Measurements from ENCODE around the gene PLEK2. TPM values are rescaled to one million over a fixed set of nuclear protein-coding genes. Genes with fewer than 3 reads are reported as not detected.
"Not testable (repeated sequence)": the region's sequence is repeated elsewhere in the genome, so short reads cannot be mapped to it uniquely, and the experiment has no call there.

The PLEK2 gene
- total RNA-seq, 1 experiment from 2014 or later = 46.0 TPM

- Histone ChIP-seq H3K27me3 (ENCODE audit: insufficient read depth, low read depth) (no peaks in the 10 kb centered on the region), H3K4me2 (peak overlapping the region; percentile 83), H3K36me3 (ENCODE audit: low read depth) (no peaks in the 10 kb centered on the region), H3K27ac (no peak overlapping the region), H3K4me3 (peak overlapping the region; percentile 68), H3F3A (ENCODE audit: insufficient read depth, low read depth) (peaks cover 35% of the 10 kb centered on the region), H3K9me3 (ENCODE audit: insufficient read depth, low read depth) (no peaks in the 10 kb centered on the region), H3K9me2 (ENCODE audit: insufficient read depth) (no peaks in the 10 kb centered on the region), H2AFZ (peak overlapping the region; percentile 86), H4K20me1 (ENCODE audit: insufficient read depth) (no peaks in the 10 kb centered on the region), H3K79me2 (ENCODE audit: low read depth) (peaks cover 38% of the 10 kb centered on the region), H3K4me1 (replicated peaks; ENCODE audit: insufficient read depth) (peaks cover 48% of the 10 kb centered on the region)
- POLR2A ChIA-PET (ENCODE audit: unreplicated experiment) = no interaction called here
- no peak for TF ChIP-seq EZH2 (IDR thresholded peaks at IDR 0.05; ENCODE audit: low read depth)
- TF ChIP-seq, protein P1, sequence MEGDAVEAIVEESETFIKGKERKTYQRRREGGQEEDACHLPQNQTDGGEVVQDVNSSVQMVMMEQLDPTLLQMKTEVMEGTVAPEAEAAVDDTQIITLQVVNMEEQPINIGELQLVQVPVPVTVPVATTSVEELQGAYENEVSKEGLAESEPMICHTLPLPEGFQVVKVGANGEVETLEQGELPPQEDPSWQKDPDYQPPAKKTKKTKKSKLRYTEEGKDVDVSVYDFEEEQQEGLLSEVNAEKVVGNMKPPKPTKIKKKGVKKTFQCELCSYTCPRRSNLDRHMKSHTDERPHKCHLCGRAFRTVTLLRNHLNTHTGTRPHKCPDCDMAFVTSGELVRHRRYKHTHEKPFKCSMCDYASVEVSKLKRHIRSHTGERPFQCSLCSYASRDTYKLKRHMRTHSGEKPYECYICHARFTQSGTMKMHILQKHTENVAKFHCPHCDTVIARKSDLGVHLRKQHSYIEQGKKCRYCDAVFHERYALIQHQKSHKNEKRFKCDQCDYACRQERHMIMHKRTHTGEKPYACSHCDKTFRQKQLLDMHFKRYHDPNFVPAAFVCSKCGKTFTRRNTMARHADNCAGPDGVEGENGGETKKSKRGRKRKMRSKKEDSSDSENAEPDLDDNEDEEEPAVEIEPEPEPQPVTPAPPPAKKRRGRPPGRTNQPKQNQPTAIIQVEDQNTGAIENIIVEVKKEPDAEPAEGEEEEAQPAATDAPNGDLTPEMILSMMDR (conservative IDR thresholded peaks at IDR 0.05) = no peak
- TSS peak; percentile 35 for BruUV-seq (replicated peaks)
- intact Hi-C loops (cut with micrococcal nuclease; ENCODE audit: unreplicated experiment) = no loop called here
- peak in 1 of 2 experiments; percentile 6 for DNase-seq
- CTCF ChIA-PET = interaction anchor here (0.6 to 1.7 kb wide), 3 partner anchors 16 to 159 kb away, joined by 3 to 5 read pairs (median 4); no protein-coding TSS in a partner anchor
Observed at GRCh38 chr14:67411370-67411769, 595 bp downstream of the PLEK2 start.

GRCh38 chr14:67410313-67410712 is 1.7 kb downstream of the PLEK2 start:
- no peaks in the 10 kb centered on the region for H4K20me1 ChIP-seq (ENCODE audit: insufficient read depth)
- H3F3A ChIP-seq (ENCODE audit: insufficient read depth, low read depth) = peaks cover 35% of the 10 kb centered on the region
- H3K36me3 ChIP-seq (ENCODE audit: low read depth) = no peaks in the 10 kb centered on the region
- peak in 1 of 2 experiments; percentile 28 for DNase-seq
- POLR2A ChIA-PET (ENCODE audit: unreplicated experiment) = interaction anchor here (0.6 kb wide), 1 partner anchor 99 kb away, joined by 7 read pairs; no protein-coding TSS in a partner anchor
- TF ChIP-seq, protein P1 (conservative IDR thresholded peaks at IDR 0.05) = no peak
- no peak for TF ChIP-seq EZH2 (IDR thresholded peaks at IDR 0.05; ENCODE audit: low read depth)
- BruUV-seq (replicated peaks) = no TSS peak
- no peak overlapping the region for H3K27ac ChIP-seq
- H3K9me2 ChIP-seq (ENCODE audit: insufficient read depth) = no peaks in the 10 kb centered on the region
- H3K9me3 ChIP-seq (ENCODE audit: insufficient read depth, low read depth) = no peaks in the 10 kb centered on the region
- H2AFZ ChIP-seq = no peak overlapping the region
- H3K4me2 ChIP-seq = peak overlapping the region; percentile 83
- H3K27me3 ChIP-seq (ENCODE audit: insufficient read depth, low read depth) = no peaks in the 10 kb centered on the region
- intact Hi-C loops (cut with micrococcal nuclease; ENCODE audit: unreplicated experiment) = no loop called here
- CTCF ChIA-PET = no interaction called here
- H3K4me1 ChIP-seq (replicated peaks; ENCODE audit: insufficient read depth) = peaks cover 45% of the 10 kb centered on the region
- H3K79me2 ChIP-seq (ENCODE audit: low read depth) = peaks cover 46% of the 10 kb centered on the region
- H3K4me3 ChIP-seq = no peak overlapping the region

DNA sequence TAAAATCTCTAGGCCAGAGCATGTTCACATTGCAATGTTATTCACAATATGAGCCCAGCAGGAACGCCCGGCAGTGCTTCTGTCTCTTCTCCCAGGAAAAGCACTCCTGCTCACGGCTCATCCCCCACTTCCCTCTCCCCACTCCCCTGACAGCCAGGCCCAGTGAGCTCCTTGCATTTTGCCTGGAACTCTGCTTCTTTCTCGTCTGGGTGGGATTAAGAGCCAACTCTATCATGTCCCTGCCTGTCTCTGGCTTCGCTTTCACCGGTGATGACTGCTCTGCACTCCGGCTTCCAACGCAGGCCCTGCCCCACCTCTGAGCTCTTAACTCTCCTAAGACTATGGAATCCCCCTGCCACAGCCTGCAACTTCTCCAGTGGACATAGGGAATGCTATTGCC is 2.5 kb downstream of the PLEK2 start:
- no peaks in the 10 kb centered on the region for H3K27me3 ChIP-seq (ENCODE audit: insufficient read depth, low read depth)
- no peak overlapping the region for H3K27ac ChIP-seq
- no peaks in the 10 kb centered on the region for H3K36me3 ChIP-seq (ENCODE audit: low read depth)
- no peak overlapping the region for H3K4me3 ChIP-seq
- peaks cover 46% of the 10 kb centered on the region for H3K79me2 ChIP-seq (ENCODE audit: low read depth)
- BruUV-seq (replicated peaks) = no TSS peak
- H3K9me3 ChIP-seq (ENCODE audit: insufficient read depth, low read depth) = no peaks in the 10 kb centered on the region
- TF ChIP-seq, protein P1 (conservative IDR thresholded peaks at IDR 0.05) = no peak
- no peak for TF ChIP-seq EZH2 (IDR thresholded peaks at IDR 0.05; ENCODE audit: low read depth)
- ChIA-PET POLR2A (ENCODE audit: unreplicated experiment) (interaction anchor here (0.6 kb wide), 2 partner anchors 50 to 100 kb away, joined by 4 to 7 read pairs; partner anchors contain the start of gene ATP6V1D), CTCF (interaction anchor here (0.6 kb wide), 1 partner anchor 210 kb away, joined by 4 read pairs; no protein-coding TSS in a partner anchor)
- H3F3A ChIP-seq (ENCODE audit: insufficient read depth, low read depth) = peaks cover 30% of the 10 kb centered on the region
- no peak overlapping the region for H3K4me2 ChIP-seq
- peaks cover 36% of the 10 kb centered on the region for H3K4me1 ChIP-seq (replicated peaks; ENCODE audit: insufficient read depth)
- intact Hi-C loops (cut with micrococcal nuclease; ENCODE audit: unreplicated experiment) = no loop called here
- H4K20me1 ChIP-seq (ENCODE audit: insufficient read depth) = no peaks in the 10 kb centered on the region
- DNase-seq = no peak
- H2AFZ ChIP-seq = no peak overlapping the region
- no peaks in the 10 kb centered on the region for H3K9me2 ChIP-seq (ENCODE audit: insufficient read depth)

DNA sequence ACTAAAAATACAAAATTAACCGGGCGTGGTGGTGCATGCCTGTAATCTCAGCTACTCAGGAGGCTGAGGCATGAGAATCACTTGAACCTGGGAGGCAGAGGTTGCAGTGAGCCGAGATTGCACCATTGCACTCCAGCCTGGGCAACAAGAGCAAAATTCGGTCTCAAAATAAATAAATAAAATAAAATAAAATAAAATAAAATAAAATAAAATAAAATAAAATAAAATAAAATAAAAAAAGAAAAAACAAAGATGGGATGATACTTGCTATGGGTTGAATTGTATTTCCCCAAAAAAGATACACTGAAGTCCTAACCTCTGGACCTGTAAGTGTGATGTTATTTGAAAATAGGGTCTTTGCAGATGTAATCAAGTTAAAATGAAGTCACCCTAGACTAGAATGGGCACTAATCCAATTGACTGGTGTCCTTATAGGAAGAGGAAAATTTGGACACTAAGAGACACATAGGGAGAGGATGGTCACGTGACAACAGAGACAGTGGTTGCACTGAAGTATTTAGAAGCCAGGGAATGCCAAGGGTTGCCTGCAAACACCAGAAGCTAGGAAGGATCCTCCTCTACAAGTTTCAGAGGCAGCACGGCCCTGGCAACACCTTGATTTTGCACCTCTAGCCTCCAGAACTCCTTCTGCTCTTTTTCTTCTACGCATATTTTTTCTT is 3.7 kb downstream of the PLEK2 start:
- POLR2A ChIA-PET (ENCODE audit: unreplicated experiment) = interaction anchor here (0.6 kb wide), 1 partner anchor 287 kb away, joined by 5 read pairs; the partner anchor contains the start of gene RDH11
- H2AFZ ChIP-seq; H3K27ac ChIP-seq; H3K4me2 ChIP-seq; DNase-seq; H3K9me2 ChIP-seq (ENCODE audit: insufficient read depth); H3K27me3 ChIP-seq (ENCODE audit: insufficient read depth, low read depth); H3K9me3 ChIP-seq (ENCODE audit: insufficient read depth, low read depth); BruUV-seq (replicated peaks); intact Hi-C loops (cut with micrococcal nuclease; ENCODE audit: unreplicated experiment); H3K36me3 ChIP-seq (ENCODE audit: low read depth); H4K20me1 ChIP-seq (ENCODE audit: insufficient read depth); H3K4me3 ChIP-seq; CTCF ChIA-PET: not testable (repeated sequence)
- Histone ChIP-seq H3K4me1 (replicated peaks; ENCODE audit: insufficient read depth) (peaks cover 24% of the 10 kb centered on the region), H3F3A (ENCODE audit: insufficient read depth, low read depth) (peaks cover 18% of the 10 kb centered on the region), H3K79me2 (ENCODE audit: low read depth) (peaks cover 46% of the 10 kb centered on the region)
